22Rv1 (cell line): ENCODE data around the gene NDUFS8.

Experiments used
- CTCF ChIP-seq: fragments of 450-650 bp; IDR thresholded peaks from 2 replicates; pipeline ENCODE4 v1.5.1; 2017; ENCODE audit warnings: mild to moderate bottlenecking
- ZFX ChIP-seq: fragments of 450-650 bp; IDR thresholded peaks from 2 replicates; pipeline ENCODE4 v1.6.1; 2017; ENCODE audit warnings: antibody characterized with exemption, borderline replicate concordance

DNA sequence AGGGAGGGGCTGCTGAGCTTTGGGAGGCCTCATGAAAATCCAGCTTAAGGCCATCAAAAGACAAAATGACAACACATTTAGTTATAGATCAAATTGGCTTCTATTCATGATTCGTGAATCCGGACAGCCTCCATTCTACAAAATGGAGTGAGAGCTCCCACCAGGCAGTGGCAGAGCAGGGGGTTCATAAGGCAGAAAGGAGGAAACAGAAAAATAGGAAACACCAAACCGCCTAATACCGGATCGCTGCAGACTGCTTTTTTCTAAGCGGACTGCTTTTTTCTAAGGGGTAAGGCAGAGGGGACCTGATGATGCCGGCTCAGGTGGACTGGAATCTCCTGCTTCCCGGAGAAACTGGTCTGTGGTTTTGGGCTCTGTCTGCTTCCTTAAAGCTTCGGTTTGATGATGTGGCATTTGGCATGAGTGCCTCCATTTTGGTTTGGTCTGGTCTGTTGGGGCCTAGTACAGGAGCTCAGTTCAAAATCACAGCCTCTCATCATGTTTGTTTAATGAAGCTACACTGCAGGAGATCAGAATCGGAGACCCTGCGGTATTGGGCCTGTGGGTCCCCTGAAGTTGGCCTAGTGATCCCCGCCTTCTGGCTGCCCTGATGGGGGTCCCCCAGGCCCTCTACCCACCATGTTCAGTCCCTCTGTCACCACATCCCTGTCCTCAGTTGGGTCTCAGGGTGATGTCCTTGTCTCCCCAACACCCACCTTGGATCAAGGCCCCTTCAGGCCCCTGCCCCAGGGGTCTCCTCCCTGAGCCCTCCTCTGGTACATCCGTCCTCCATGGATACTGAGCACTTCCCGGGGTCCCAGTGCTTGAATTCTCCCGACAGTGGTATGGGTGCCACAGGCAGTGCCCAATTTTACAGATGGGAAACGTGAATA is 19.2 kb upstream of the NDUFS8 start:
- TF ChIP-seq CTCF (no peak), ZFX (no peak)
